NCI-H2171 treated with DMSO at 0.1 percent for 48 hours (cell line): ENCODE results near the gene PRSS36.
"Not testable (repeated sequence)": the region's sequence is repeated elsewhere in the genome, so short reads cannot be mapped to it uniquely, and the experiment has no call there.

Experiments used
- DNase-seq: peaks from one replicate; lab custom pipeline; 2025; lab: John Stamatoyannopoulos, UW

PRSS36 gene

GRCh38 chr16:31141489-31142108 is 8.3 kb downstream of the PRSS36 start:
- DNase-seq = no peak

DNA sequence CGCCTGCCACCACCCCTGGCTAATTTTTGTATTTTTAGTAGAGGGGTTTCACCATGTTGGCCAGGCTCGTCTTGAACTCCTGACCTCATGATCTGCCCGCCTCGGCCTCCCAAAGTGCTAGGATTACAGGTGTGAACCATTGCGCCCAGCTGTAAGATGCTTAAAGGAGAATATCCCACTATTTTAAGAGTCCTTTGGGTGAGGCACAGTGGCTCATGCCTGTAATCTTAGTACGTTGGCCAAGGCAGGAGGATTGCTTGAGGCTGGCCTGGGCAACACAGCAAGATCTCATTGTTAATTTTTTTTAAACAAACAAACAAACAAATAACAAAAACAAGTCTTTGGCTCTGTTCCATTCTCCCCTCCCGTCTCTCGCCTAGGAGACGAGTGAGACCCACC is 8.8 kb downstream of the PRSS36 start:
- not testable (repeated sequence) for DNase-seq

DNA sequence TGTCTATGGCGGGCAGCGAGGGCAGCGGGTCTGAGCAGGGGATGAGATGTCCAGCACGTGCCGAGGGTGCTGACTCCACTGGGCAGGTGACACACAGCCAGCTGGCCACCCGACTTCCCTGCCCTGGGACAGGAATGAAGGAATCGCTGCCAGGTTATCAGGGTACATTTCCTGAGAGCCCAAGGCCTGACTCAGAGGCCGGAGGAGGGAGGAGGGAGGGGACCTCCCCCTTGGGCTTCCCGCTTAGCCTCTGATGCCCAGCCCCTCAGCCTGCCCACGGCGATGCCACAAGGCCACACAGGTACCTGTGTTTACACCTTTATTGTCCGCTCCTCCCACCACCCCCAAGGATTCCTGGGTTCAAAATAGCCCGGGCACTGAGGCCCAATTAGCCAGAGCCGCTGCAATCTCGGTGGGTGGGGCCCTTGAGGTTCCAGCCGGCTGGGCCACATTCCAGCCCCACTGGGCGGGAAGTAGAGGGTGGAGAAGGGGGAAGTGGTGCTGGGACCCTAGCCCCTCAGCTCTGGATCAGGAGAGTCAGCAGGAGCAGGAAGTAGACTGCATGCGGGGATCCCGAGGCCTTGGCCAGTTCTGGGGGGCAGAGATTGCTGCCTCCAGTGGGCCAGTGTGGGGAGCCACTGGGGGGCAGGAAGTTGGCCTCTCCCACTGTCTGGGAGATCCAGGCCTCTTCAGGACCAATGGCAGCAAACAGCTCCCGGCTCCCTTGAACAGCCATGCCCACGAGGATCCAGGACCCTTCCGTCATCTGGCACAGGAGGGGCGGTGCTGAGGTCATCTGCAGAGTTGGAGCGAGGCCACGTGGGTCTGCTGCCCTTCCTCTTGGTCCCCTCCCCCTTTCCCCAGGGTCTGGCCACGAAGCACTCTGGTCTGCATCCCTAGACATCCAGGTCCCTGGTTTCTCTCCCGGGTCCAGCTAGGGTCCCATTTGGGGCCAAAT is 11.0 kb downstream of the PRSS36 start:
- no peak for DNase-seq

- DNase-seq = not testable (repeated sequence)
Observed at GRCh38 chr16:31136822-31137499, 12.9 kb downstream of the PRSS36 start.

- DNase-seq = no peak
Observed at GRCh38 chr16:31136287-31136662, 13.6 kb downstream of the PRSS36 start.

DNA sequence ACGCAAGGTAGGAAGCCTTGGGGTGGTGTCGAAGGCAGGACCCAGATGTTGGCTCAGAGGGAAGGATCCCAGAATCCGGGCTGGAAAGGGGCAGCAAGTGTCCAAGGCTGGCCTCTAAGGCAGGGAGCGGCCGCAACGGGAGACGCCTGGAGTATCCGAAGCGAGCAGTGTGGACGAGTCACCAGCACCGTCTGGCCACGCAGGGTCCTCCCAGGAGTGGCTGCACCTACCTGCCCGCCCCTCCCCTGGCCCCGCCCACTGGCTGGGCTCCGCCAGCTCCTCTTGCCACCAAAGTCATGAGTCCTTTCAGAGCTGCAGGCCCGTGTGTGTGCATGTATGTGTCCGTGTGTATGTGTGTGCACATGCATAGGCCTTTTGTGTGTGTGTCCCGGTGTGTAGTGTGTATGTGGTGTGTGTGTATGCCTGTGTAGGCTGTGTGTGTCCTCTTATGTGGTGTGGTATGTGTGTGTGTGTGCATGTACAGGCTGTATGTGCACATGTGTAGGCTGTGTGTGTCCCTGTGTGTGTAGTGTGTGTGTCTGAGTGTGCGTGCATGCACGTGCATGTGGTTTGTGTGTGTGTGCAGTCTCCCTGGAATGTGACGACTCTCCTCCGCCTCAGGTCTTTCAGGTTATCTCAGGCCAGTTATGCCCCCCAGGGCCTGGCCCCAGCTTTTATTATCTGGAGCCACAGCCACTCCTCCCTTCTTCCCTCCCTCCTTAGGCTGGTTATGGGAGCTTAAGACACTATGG is 14.2 kb downstream of the PRSS36 start, which contains the start of gene PRSS8:
TSS of gene PRSS8 (minus strand) at position 193 of the 752 bp plus-strand sequence. CDS start 229 bp downstream, outside the sequence.
- DNase-seq = peak; percentile 29

DNA sequence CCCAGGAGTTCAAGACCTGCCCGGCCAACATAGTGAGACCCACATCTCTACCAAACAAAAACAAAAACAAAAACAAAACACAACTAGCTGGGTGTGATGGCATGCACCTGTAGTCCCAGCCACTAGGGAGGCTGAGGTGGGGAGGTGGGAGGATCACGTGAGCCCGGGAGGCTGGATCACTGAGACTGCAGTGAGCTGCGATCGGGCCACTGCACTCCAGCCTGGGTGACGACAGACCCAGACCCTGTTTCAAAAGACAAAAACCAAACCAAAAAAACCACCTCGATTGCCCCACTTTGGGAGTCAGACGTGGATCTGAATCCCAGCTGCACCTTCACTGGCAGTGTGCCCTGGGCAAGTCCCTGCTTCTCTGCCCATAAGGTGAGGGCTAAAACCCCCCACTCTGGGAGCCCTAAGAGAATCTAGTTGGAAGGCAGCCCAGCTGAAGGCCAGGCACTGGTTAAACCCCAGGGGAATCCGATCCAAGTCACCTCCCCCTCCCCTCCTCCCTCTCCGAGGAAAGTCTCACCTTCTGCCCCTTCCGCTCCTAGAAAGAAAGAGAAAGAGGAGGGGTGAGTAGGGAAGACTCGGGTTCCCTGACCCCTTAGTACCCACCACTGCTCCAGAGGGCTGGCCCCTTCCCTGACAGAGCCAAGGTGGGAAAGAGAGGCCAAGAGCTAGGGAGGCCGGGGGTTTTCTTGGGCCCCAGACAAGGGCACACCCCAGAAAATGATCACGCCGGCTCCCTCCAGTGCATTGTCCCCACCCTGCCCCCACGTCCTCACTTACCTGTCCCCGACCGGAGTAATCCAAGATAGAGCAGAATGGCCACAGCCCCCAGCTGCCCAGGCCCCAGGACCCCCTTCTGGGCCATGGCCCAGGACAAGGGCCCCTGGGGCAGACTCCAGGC is 15.0 kb downstream of the PRSS36 start:
- DNase-seq = peak; percentile 97

- no peak for DNase-seq
Observed at GRCh38 chr16:31134091-31134571, 15.7 kb downstream of the PRSS36 start.

DNA sequence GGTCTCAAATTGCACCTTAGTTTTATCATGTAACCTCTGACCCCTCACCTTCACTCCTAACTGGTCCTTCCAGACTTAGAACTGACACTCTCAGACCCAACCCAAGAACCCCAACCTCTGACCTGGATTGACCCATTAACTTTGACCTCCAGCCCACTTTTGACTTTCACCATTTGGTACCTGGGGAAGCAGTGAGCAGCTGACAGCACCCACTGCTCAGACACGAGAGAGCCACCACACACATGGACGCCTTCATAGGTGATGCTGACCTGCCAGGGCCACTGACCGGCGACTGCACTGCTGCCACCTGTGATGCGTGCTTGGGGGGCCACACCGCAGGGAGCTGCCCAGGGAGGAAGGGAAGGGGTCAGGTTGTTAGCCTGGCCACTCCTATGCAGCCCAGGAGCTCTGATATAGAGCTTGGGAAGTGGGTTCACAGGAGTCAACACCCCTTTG is 16.8 kb downstream of the PRSS36 start:
- no peak for DNase-seq

DNA sequence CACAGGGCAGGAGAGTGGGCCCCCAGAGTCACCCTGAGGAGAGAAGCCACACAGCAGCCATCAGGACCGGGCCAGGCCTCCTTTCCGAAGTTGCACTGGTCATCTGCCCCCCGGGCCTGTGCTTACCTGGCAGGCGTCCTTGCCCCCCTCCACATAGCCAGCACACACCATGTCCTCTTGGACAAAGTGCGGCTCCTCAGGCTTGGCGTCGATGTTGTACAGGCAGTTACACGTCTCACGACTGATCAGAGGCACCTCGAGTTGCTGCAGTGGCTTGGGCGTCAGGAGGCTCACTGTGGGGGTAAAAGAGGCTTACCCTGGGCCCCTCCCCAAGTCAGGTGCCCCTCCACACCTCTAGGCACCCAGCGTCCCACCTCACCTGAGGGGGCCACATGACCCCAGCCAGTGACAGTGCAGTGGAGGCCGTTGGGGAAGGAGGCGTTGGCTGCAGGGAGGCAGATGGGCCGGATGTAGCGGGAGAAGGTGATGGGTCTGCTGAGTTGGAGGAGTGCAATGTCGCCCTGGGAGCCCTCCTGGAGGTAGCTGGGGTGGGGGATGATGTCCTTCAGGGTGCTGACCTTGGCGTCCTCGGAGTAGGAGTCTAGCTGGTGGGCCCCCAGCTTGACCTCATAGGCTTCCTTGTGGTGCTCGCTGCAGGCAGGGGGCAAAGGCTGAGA is 17.4 kb downstream of the PRSS36 start:
- DNase-seq = no peak

DNA sequence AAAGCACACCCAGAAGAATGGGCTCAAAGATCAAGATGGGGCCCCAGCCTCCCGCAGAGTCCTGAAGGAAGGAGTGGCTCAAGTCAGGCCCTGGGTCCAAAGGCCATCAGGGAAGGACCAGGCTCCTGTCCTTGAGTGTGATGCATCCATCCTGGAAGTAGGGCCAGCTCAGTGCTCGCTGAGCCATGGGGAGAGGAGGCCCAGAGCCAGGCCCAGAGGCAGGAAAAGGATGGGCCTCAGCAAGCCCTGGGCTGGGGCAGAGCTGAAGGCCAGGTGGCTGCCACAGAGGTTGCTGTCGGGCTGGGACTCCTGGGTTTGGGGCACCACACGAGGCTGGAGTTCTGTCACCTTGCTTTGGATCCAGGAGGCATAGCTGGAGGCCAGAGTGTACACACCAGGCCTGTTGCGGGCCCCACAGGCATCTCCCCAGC is 18.0 kb downstream of the PRSS36 start:
- no peak for DNase-seq

GRCh38 chr16:31131416-31131815 is 18.4 kb downstream of the PRSS36 start:
- no peak for DNase-seq

GRCh38 chr16:31130899-31131298 is 19.0 kb downstream of the PRSS36 start:
- DNase-seq = no peak

DNA sequence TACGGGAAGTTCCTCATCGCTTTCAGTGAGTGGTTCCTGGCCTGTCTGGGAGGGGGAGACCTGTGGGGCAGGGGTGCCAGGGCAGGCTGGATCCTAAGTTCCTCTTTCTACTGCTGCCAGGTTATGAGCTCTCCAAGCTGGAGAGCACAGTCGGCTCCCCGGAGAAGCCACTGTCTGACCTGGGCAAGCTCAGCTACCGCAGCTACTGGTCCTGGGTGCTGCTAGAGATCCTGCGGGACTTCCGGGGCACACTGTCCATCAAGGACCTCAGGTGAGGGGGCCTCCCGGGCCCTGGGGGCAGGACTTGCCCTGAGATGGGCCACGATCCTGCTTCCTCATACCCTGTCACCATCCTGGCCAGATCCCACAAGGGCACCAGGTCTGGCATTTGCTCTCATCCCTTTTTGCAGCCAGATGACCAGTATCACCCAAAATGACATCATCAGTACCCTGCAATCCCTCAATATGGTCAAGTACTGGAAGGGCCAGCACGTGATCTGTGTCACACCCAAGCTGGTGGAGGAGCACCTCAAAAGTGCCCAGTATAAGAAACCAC is 19.5 kb downstream of the PRSS36 start:
- no peak for DNase-seq

DNA sequence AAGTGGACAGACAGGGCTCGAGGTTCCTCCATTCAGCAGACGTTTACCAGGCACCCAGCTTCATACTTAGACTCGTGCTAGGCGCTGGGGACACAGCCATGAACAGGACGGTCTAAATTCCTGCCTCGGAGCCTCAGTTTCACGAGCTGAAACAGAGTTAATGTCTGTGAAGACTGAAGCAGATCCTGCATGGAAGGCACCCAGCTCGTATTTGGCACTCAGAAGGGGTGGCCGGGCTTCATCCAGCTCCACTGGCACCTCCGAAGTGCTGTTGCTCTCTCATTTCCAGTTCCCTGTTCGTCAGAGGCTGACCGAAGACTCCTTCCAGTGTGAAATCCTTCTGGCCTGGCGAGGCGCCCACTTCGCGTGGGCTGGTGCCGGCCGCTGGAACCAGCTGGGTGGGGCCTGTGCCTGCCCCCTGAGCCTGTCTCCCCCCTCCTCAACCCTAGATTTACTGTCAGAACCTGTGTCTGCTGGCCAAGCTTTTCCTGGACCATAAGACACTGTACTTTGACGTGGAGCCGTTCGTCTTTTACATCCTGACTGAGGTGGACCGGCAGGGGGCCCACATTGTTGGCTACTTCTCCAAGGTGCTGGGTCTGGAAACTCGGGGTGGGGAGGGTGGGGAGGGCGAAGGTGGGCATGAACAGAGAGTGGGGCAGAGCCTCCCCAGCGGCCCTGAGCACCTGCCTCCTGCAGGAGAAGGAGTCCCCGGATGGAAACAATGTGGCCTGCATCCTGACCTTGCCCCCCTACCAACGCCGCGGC is 20.1 kb downstream of the PRSS36 start:
- no peak for DNase-seq

DNA sequence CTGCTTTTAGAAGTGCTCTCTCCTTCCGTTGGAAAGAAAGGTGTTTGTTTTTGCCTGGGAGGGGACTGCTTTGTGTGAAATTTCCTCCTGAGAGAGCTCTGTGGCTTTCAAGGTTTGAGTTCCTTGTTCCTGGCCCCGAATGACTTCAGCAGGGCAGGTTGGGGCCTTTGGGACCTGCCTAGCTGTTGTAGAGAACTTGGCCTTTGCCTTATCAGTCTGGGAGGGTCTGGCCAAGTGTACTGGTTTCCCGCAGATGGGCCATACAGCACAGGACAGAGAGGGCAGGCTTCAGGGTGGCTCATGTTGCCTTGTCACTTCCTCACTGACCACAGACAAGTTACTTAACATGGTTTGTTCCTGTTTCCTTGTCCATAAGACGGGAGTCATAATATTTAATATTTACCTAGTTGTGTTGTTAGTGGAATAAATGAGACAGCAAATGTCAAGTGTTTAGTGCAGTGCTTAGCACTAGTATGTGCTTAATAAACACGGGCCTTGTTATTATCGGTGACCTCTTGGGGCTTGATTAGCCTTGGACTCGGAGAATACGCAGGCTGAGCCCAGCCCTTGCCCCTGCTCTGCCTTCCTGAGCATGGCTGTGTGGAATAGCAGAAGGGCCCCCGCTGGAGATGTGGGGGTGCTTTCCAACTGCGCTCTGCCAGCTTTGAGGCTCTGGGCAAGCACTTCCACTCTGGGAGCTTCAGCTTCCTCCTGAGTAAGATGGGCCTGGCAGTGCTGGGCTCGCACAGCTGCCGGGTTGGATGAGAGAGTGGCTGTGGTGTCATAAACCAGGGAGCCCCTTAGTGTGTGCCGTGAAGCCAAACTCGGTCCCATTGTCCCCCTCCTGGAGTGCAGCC is 20.9 kb downstream of the PRSS36 start:
- DNase-seq = no peak

GRCh38 chr16:31127182-31127581 is 22.7 kb downstream of the PRSS36 start:
- no peak for DNase-seq

GRCh38 chr16:31125844-31126243 is 24.0 kb downstream of the PRSS36 start:
- no peak for DNase-seq
